Neural crest cell (in vitro differentiated cells): ENCODE measurements around the gene LBX2. TPM values are rescaled to one million over a fixed set of nuclear protein-coding genes. Genes with fewer than 3 reads are reported as not detected.
A peak's percentile ranks its signal among the peaks of the same experiment; 100 is the strongest.

ENCODE experiments used
- DNase-seq: peaks from one replicate; pipeline ENCODE4 v3.0.0; 2021; ENCODE audit warnings: low read depth, mixed read lengths, low spot score
- H3K27ac Mint-ChIP-seq: one replicate; pipeline ENCODE4 v1.8.0; 2021; ENCODE audit warnings: mild to moderate bottlenecking, mixed read lengths; ENCODE audit not compliant: unreplicated experiment
- H3K27me3 Mint-ChIP-seq: 2 replicates; pipeline ENCODE4 v1.8.0; 2021; ENCODE audit warnings: low read depth, mild to moderate bottlenecking, mixed read lengths
- H3K36me3 Mint-ChIP-seq: 2 replicates; pipeline ENCODE4 v1.8.0; 2021; ENCODE audit warnings: low read depth, mild to moderate bottlenecking, mixed read lengths
- H3K4me1 Mint-ChIP-seq: 2 replicates; pipeline ENCODE4 v1.8.0; 2021; ENCODE audit warnings: mixed read lengths
- H3K4me3 Mint-ChIP-seq: one replicate; pipeline ENCODE4 v1.8.0; 2021; ENCODE audit warnings: mild to moderate bottlenecking, mixed read lengths
- H3K9me3 Mint-ChIP-seq: 2 replicates; pipeline ENCODE4 v1.8.0; 2021; ENCODE audit warnings: mixed read lengths
- long read RNA-seq: library from polyadenylated mRNA; unstranded; transcript quantifications from one replicate; pipeline ENCODE4 v2.0.0, GENCODE V29; 2020
- total RNA-seq: library from RNA; stranded (reverse); gene quantifications from 2 replicates; pipeline ENCODE4 v1.2.1, GENCODE V29; 2021
- TF ChIP-seq, protein P1 (sequence below): fragments of 200-600 bp; sonication (generic); conservative IDR thresholded peaks from 2 replicates; pipeline ENCODE4 v1.5.0; 2021; ENCODE audit warnings: antibody characterized with exemption, mild to moderate bottlenecking

Gene LBX2, protein sequence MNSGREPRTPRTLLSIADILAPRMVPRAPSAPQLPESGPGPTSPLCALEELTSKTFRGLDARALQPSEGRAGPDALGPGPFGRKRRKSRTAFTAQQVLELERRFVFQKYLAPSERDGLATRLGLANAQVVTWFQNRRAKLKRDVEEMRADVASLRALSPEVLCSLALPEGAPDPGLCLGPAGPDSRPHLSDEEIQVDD
- total RNA-seq = 0.28 TPM in 1 of 2 replicates, not detected in the other
- long read RNA-seq = 0 reads

DNA sequence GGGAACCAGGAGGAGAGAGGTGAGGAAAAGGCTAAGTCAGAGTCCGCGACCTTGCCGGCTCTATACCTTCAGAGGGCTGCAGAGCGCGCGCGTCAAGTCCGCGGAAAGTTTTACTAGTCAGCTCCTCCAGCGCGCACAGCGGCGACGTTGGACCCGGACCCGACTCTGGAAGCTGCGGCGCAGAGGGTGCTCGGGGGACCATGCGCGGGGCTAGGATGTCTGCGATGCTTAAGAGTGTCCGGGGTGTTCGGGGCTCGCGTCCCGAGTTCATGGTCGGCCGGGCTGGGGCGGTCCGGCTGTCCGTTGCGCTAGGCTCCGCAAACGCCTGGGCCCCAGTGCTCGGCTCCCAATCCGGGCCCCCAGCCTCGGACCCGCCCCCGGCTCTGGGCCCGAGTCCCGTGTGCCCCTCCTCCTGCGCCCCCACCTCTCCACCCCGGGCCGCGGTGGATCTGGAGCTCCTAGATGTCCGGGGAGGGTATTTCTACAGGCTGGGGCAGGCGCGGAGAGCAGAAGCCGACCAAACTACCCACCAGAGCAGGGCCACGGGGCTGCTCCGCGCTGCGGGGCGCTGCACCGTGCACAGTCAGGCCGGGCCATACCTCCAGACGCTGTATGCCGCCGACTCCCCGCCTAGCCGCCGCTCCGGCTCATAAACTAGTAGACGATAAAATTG is at the start of gene LBX2:
LBX2 (minus strand) TSS at position 337 of the 673 bp plus-strand sequence; CDS start at position 271, 66 bp downstream.
- peaks cover 19% of the 10 kb centered on the region for H3K4me1 Mint-ChIP-seq
- H3K9me3 Mint-ChIP-seq = no peaks in the 10 kb centered on the region
- H3K27ac Mint-ChIP-seq = no peak within 1 kb of the TSS
- no peak for DNase-seq
- H3K27me3 Mint-ChIP-seq = peaks cover 94% of the 10 kb centered on the region
- peak within 1 kb of the TSS; percentile 86 for H3K4me3 Mint-ChIP-seq
- TF ChIP-seq, protein P1, sequence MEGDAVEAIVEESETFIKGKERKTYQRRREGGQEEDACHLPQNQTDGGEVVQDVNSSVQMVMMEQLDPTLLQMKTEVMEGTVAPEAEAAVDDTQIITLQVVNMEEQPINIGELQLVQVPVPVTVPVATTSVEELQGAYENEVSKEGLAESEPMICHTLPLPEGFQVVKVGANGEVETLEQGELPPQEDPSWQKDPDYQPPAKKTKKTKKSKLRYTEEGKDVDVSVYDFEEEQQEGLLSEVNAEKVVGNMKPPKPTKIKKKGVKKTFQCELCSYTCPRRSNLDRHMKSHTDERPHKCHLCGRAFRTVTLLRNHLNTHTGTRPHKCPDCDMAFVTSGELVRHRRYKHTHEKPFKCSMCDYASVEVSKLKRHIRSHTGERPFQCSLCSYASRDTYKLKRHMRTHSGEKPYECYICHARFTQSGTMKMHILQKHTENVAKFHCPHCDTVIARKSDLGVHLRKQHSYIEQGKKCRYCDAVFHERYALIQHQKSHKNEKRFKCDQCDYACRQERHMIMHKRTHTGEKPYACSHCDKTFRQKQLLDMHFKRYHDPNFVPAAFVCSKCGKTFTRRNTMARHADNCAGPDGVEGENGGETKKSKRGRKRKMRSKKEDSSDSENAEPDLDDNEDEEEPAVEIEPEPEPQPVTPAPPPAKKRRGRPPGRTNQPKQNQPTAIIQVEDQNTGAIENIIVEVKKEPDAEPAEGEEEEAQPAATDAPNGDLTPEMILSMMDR = no peak
- H3K36me3 Mint-ChIP-seq = peaks cover 10% of the 10 kb centered on the region

DNA sequence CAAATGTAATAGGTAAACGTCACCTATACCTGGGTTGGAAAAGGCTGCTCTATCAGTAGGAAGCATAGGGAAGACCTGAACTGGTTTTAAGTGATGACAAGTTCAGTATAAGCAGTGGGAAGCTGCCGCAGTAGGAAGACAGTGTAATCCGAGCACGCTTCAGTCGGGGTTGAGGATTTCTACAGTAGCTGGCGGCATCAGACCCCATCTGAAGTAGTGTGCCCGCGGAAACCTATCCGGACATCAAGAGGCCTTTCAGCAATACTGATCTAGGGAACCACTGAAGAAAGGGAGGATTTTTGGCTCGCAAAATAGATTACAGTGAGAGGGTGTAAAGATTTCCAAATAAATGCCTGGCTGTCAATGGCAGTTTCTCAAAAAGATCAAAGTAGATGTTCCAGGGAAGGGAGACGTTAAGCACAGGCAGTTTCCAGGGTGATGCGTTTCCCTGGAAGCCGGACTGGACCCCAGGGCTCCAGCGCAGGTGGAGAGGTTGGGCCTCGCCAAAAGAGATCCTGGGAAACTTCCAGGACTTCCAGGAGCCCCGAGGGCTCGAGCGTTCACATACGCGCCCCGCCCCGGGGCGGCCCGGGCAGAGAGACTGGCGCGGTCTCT is 49.0 kb upstream of the LBX2 start:
- Mint-ChIP-seq H3K27ac (peak overlapping the region; percentile 7), H3K4me1 (peaks cover 43% of the 10 kb centered on the region)
- TF ChIP-seq, protein P1 = no peak

DNA sequence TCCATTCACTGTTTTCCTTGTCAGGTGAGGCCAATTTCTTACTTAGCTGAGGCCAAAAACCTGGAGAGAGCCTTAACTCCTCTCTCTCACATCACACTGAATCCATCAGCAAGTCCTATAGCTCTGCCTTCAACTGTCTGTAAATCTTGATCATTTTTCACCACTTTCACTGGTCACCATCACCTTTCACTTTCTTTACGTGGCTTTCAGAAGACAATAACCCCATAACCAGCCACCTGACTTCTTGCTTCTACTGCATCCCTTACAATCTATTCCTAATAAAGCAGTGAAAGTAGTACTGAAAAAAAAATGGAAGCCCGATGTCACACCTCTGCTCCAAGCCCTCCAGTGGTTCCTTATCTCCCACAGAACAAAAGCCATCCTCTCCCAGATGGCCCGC is 46.6 kb upstream of the LBX2 start:
- peaks cover 9% of the 10 kb centered on the region for H3K27me3 Mint-ChIP-seq
- no peaks in the 10 kb centered on the region for H3K9me3 Mint-ChIP-seq
- H3K36me3 Mint-ChIP-seq = peaks cover 2% of the 10 kb centered on the region
- H3K4me3 Mint-ChIP-seq = no peak overlapping the region
- TF ChIP-seq, protein P1 = no peak
- no peak overlapping the region for H3K27ac Mint-ChIP-seq
- DNase-seq = no peak
- H3K4me1 Mint-ChIP-seq = peaks cover 22% of the 10 kb centered on the region

More for the DNA sequence above, 49.0 kb upstream of the LBX2 start:
- H3K4me3 Mint-ChIP-seq = peak overlapping the region; percentile 89
- H3K9me3 Mint-ChIP-seq = no peaks in the 10 kb centered on the region
- no peak for DNase-seq
- peaks cover 9% of the 10 kb centered on the region for H3K36me3 Mint-ChIP-seq
- H3K27me3 Mint-ChIP-seq = peaks cover 9% of the 10 kb centered on the region

DNA sequence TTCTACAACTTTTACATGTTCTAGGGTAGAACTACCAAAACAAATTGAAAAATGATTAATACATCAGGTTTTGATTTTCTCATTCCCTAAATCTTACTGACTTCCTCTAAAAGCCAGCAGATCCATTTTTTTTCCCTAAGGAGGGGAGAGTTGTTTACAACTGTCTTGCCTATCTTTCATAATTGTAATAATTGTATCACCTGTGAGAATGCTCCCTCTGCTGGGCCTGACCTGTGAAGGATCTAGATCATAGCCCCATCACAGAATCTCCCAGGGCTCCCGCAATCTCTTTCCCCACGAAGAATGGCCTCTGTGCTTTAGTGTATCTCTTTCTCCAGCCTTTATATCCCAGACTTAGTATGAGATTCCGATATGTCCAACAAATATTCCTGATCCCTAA is 45.2 kb upstream of the LBX2 start:
- no peak overlapping the region for H3K4me3 Mint-ChIP-seq
- H3K36me3 Mint-ChIP-seq = no peaks in the 10 kb centered on the region
- H3K9me3 Mint-ChIP-seq = no peaks in the 10 kb centered on the region
- peaks cover 10% of the 10 kb centered on the region for H3K4me1 Mint-ChIP-seq
- TF ChIP-seq, protein P1 = no peak
- DNase-seq = no peak
- peaks cover 8% of the 10 kb centered on the region for H3K27me3 Mint-ChIP-seq
- no peak overlapping the region for H3K27ac Mint-ChIP-seq

DNA sequence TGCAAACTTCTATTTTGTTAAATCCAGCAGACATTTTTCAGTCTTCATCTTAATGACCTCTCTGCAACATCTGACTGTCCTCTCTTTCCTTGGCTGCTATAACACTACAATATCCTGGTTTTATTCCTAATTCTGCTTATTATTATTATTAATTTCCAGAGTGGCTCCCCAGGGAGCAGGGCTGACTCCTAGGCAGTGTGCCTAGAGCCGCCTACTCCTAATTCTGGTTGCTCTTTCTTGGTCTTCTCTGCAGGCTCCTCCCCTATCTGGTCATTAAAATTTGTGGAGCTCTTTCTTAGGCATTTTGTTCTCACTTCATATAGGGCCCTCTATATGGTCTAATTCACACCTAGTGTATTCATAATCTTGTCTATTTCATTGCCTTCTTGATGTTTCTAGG is 43.6 kb upstream of the LBX2 start:
- Mint-ChIP-seq H3K27ac (no peak overlapping the region), H3K27me3 (peaks cover under 1% of the 10 kb centered on the region), H3K4me3 (no peak overlapping the region), H3K9me3 (no peaks in the 10 kb centered on the region), H3K4me1 (peaks cover under 1% of the 10 kb centered on the region), H3K36me3 (no peaks in the 10 kb centered on the region)
- TF ChIP-seq, protein P1 = no peak
- no peak for DNase-seq
